Anterior cingulate cortex (tissue), 58 donors: ENCODE data around the gene TMEM130.
"Not testable (repeated sequence)": the region's sequence is repeated elsewhere in the genome, so short reads cannot be mapped to it uniquely, and the experiment has no call there.

ENCODE experiments used
- DNase-seq, 58 donors: peaks; one replicate each; lab custom pipeline; 2025; lab: John Stamatoyannopoulos, UW

Gene TMEM130

DNA sequence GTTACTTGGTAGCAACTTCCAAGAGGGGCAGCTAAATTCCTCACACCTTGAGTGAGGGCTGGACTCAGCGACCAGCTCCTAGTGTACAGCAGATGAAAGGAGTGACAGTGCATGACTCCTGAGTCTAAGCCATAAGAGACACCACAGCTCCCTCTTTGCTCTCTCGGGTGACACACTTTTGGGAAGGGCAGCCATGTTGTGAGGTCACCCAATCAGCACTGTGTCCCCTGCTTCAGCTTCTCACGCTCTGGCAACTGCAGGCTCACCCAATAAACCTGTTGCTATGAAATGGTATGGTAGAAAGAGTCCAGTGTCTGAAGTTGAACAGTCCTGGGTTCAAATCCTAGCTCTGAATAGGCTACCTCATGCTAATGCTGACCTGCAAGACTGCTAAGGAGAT lies 20.9 kb downstream of the TMEM130 start:
- no peak for DNase-seq

GRCh38 chr7:98842552-98842951 lies 27.3 kb downstream of the TMEM130 start:
- not testable (repeated sequence) for DNase-seq

GRCh38 chr7:98841179-98841997 lies 28.4 kb downstream of the TMEM130 start:
- DNase-seq = peak in 54 of 58 donors; percentile 1 to 84 (median 41)

DNA sequence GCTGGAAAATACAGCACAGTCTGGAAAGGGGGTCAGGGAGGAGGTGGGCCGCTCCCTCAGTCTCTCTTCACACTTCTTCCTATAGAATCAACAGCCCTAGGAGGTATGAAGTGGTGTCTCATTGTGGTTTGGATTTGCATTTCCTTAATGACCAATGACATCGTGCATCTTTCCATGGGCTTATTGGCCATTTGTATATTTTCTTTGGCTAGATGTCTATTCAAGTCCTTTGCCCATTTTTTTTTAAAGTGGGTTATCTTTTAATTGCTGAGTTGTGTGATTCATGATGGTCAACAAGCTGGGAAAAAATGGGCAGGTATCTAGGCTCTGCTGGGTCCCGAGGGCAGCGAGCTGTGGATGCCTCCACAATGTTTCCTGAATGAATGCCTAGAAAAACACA lies 29.1 kb downstream of the TMEM130 start:
- no peak for DNase-seq

DNA sequence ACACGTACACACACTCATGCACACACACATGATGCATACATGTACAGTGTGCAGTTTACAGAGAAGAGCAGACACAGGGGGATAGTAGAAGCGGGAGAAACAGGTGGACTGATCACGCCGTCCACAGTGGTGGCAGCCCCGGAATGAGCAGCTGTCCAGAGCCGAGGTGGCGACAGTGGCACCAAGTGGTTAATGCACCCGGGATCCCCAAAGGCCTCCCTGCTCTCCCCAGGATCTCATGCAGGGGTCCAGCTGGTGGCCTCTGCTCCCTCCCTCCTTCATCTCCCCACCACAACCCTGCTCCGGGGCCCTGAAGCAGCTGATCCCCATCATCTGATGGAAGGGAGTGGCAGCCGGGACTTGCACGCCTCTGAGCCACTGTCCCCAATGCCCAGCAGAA lies 29.7 kb downstream of the TMEM130 start:
- DNase-seq = no peak

DNA sequence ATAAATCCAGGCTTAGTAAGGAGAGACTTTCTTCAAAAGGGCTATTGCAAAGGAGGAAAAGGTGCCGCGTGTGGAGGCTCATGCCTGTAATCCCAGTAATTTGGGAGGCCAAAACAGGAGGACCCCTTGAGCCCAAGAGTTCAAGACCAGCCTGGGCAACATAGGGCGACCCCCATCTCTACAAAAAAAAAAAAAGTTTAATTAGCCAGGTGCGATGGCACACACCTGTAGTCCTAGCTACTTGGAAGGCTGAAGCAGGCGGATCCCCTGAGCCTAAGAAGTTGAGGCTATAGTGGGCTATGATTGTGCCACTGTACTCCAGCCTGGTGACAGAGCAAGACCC lies 32.2 kb downstream of the TMEM130 start:
- DNase-seq = no peak

- peak in 9 of 58 donors; percentile 1 to 35 (median 6) for DNase-seq
These were observed 32.8 kb downstream of the TMEM130 start for GRCh38 chr7:98836811-98837629.

GRCh38 chr7:98834949-98835348 lies 34.9 kb downstream of the TMEM130 start:
- no peak for DNase-seq

GRCh38 chr7:98833022-98833421 lies 36.8 kb downstream of the TMEM130 start:
- DNase-seq = no peak

GRCh38 chr7:98831641-98832221 lies 38.1 kb downstream of the TMEM130 start:
- no peak for DNase-seq

- DNase-seq = no peak
These were observed 38.8 kb downstream of the TMEM130 start for GRCh38 chr7:98830972-98831548.

DNA sequence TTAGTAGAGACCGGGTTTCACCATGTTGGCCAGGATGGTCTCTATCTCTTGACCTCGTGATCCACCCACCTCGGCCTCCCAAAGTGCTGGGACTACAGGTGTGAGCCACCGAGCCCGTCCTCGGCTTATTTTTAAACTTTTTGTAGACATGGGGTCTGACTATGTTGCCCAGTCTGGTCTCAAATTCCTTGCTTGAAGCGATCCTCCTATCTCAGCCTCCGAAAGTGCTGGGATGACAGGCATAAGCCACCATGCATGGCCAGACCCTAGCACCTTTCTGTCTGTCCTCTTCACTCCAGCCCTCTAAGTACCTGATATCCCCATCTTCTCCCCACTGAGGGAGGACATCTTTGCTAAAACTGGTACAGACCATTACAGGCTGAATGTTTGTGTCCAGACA lies 41.4 kb downstream of the TMEM130 start:
- DNase-seq = no peak

- no peak for DNase-seq
These were observed 42.6 kb downstream of the TMEM130 start for GRCh38 chr7:98827258-98827657.

GRCh38 chr7:98826811-98827231 lies 43.0 kb downstream of the TMEM130 start:
- DNase-seq = peak in 53 of 58 donors; percentile 3 to 81 (median 49)

DNA sequence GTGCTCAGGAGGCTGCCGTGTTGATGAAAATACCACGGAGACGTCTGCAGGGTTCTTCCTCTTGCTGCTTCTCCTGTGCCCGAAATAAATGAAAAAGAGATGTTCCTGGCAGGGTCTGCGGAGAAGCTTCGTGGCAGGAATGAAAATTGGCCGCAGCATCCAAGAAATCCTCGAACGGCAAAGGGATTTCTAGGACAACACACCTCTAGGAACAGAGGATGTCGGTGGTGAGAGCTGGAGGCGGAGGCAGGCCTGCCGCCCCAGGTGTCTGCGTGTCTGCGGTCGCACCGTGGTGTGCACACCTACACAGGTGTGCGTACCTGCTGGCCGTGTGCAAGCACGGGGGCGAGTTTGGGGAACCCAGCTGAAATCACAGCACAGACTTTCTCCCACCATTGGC lies 43.4 kb downstream of the TMEM130 start:
- DNase-seq = peak in 30 of 58 donors; percentile 2 to 79 (median 40)

DNA sequence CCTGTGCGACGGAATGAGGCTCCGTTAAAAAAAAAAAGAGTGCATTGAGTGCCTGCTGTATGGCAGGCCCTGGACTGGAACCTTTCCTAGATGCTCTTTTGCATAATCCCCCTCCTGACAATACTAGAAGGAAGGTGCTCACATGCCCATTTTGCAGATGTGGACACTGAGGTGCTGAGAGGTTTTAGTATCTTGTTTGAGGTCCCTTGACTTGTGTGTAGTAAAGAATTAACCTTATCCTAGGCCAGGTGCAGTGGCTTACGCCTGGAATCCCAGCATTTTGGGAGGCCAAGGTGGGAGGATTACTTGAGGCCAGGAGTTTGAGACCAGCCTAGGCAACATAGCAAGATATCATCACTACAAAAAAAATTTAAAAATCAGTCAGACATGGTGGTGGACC lies 46.6 kb downstream of the TMEM130 start:
- DNase-seq = no peak

DNA sequence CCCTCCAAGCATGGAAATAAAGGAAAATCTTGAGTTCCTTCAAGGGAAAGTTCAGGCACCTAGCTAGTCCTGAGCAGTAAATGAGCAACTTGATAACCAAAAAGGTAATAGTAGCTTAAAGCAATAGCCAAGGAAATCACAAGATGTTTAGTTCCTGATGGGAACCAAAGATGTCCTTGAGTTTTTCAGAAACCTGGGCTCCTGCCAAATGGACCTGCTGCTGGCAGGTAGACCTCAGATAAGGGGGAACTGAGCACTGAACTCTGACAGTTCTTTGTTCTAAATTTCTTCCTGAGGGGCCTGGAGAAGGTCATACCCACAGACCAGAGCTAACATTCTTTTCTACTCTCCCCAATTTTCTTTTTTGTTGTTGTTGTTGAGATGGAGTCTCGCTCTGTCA lies 48.5 kb downstream of the TMEM130 start:
- DNase-seq = no peak

- DNase-seq = no peak
These were observed 52.7 kb downstream of the TMEM130 start for GRCh38 chr7:98816967-98817710.

DNA sequence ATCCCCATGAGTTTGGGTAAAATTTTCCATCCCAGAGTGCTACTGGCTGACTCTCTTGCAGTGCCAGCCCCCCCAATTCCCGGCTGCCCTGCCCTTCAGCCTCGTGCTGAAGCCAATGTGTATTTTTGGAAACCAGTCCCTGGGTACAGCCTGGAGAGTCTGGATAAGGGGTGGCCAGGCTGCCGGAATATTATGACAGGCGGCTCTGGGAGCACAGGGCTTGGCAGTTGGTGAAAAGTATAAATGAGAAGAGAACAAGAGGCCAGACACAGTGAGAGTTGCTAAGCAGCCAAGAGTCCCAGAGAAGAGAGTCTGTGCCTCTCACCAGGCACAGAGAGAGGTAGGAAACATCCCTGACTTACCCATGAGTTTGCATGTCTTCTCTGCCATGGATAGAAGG lies 53.6 kb downstream of the TMEM130 start:
- peak in 1 of 58 donors; percentile 3 for DNase-seq

DNA sequence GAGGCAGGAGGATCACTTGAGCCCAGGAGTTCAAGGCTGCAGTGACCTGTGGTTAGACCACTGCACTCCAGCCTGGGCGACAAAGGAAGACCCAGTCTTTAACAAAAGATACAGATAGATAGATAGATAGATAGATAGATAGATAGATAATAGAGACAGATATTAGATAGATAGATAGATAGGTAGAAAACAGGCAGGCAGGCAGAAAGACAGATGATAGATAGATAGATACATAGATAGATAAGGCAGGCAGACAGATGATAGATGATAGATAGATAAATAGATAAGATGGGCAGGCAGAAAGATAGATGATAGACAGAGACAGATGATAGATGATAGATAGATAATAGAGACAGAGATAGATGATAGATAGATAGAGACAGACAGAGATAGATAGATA lies 54.5 kb downstream of the TMEM130 start:
- no peak for DNase-seq
